Uterus (tissue), 2 donors: ENCODE results near the gene IL21R.

Experiments
- POLR2A ChIP-seq, 2 donors: fragments of 450-650 bp; IDR thresholded peaks; one replicate each; pipeline ENCODE4 v1.6.1; 2016; ENCODE audit warnings: antibody characterized with exemption in 2 of 2, mild to moderate bottlenecking in 1 of 2, moderate library complexity in 1 of 2
- TF ChIP-seq, protein P1 (sequence below), 4 experiments: fragments of 200-600 bp in 2 of 4; fragments of 450-650 bp in 2 of 4; sonication (generic) in 2 of 4; IDR thresholded peaks; one replicate each; pipeline ENCODE4 v1.5.1; 2016 to 2019; ENCODE audit warnings: antibody characterized with exemption in 4 of 4, mild to moderate bottlenecking in 2 of 4, moderate library complexity in 1 of 4

DNA sequence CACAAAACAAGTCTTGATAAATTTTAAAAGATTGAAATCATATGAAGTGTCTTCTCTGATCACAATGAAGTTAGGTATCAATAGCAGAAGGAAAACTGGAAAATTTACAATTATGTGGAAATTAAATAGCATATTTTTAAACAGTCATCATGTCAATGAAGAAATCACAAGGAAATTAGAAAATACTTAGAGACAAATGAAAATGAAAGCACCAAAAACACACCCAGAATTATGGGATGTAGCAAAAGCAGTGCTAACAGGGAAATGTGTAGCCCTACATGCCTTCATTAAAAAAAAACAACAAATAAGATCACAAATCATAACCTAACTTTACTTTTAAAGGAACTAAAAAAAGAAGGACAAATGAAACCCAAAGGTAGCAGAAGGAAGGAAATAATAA is 7.5 kb upstream of the IL21R start:
- TF ChIP-seq, protein P1, sequence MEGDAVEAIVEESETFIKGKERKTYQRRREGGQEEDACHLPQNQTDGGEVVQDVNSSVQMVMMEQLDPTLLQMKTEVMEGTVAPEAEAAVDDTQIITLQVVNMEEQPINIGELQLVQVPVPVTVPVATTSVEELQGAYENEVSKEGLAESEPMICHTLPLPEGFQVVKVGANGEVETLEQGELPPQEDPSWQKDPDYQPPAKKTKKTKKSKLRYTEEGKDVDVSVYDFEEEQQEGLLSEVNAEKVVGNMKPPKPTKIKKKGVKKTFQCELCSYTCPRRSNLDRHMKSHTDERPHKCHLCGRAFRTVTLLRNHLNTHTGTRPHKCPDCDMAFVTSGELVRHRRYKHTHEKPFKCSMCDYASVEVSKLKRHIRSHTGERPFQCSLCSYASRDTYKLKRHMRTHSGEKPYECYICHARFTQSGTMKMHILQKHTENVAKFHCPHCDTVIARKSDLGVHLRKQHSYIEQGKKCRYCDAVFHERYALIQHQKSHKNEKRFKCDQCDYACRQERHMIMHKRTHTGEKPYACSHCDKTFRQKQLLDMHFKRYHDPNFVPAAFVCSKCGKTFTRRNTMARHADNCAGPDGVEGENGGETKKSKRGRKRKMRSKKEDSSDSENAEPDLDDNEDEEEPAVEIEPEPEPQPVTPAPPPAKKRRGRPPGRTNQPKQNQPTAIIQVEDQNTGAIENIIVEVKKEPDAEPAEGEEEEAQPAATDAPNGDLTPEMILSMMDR (IDR thresholded peaks at IDR 0.05): no peak
- no peak for TF ChIP-seq POLR2A (IDR thresholded peaks at IDR 0.05)
